ENCODE results near the gene LRRC72. TPM values are rescaled to one million over a fixed set of nuclear protein-coding genes. Genes with fewer than 3 reads are reported as not detected.
"Not testable (repeated sequence)": the region's sequence is repeated elsewhere in the genome, so short reads cannot be mapped to it uniquely, and the experiment has no call there.

The LRRC72 gene
- total RNA-seq, 1 experiment from 2014 or later = not detected

- no peak for DNase-seq (ENCODE audit: low spot score)
Observed at GRCh38 chr7:16579216-16579615, 52.6 kb downstream of the LRRC72 start.

GRCh38 chr7:16581286-16581685 is 54.7 kb downstream of the LRRC72 start:
- no peak for DNase-seq (ENCODE audit: low spot score)

GRCh38 chr7:16583834-16584233 is 57.2 kb downstream of the LRRC72 start:
- no peak for DNase-seq (ENCODE audit: low spot score)

GRCh38 chr7:16585540-16585939 is 58.9 kb downstream of the LRRC72 start:
- DNase-seq (ENCODE audit: low spot score) = no peak

DNA sequence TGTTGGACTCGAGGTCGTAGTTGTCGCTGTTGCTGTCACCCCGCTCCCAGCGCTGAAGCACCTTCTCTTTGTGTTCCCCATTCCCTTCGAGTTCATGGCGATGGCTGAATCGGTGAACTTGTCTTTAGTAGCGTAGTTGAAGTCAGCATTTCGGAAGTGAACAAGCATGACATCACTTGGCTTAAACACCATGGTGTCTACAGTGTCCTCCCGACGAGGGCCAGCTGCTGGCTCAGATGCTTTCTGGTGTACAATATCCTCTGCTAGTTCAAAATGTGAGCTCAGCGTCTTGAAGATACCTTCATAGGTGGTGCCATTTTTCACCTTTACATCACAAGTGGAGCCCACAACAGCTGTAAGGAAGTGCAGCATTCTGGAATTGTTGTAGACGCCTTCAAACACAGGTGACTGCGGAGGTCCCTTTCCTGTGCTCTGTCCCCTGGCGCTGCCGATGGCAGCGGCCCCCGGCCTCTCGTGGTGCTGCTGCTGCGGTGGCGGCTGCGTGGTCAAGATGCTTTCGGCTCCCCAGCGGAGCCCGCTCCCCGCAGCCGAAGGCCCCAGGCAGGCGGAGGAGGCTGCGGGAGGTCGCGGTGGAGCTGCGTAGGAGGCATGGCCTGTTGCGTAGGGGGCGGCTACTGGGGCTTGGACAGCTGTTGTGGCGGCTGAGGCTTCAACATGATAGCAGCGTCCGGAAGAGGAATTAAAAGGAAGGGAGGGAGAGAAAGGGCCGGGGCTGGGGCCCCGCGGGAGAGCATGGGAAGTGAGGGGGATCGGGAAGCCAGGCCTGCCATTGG is 59.7 kb downstream of the LRRC72 start:
- DNase-seq (ENCODE audit: low spot score) = no peak

DNA sequence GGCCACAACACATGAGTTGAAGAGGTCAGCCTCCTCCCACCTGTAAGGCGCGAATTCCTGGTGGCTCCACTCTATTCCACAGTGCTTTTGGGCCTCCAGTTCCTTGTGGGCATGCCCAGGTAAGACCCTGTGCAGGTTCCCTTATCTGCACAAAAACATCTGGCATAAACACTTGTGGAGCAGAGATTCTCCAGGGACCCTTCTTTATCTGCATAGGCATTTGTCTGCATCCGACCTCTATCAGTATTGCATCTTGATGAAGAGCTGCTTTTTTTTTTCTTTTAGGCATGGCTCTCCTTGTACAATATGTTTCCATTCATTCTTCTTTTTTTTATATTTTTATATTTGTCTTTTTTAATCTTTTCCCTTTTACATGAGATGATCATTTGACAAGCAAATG is 60.5 kb downstream of the LRRC72 start:
- no peak for DNase-seq (ENCODE audit: low spot score)

DNA sequence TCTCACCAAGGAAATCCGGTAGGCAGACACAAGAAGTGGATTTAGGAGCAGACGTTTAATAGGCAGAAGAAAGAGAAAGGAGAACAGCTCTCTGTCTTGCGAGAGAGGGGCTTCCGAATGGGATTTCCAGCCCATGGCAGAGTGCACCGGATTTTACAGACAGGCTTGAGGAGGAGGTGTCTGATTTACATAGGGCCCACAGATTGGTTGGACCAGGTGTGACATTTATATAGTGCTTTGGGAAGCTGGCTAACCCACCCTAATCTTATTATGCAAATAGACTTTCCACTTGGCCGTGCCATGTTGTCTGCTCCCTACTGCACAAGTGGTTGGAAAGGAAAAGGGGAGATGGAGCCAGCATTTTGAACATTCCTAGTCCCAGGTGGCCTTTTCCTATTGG is 61.2 kb downstream of the LRRC72 start:
- no peak for DNase-seq (ENCODE audit: low spot score)

DNA sequence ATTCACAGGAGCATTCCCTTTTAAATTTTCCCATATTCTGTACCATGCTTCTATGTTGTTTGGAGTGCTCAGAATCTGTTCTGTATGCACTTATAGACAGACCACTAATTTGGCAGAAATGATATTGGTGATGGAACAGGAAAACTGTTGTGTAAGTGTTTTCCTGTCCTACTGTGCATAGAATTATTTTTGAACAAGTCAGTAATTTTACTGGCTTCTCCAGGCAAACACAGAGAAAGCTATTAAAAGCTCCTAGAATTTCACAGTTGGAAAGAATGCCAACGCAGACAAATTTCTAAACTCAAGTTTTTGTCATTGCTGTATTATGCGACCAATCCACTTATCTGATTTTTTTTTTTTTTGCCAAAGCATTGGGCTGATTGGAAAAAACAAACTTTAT is 63.3 kb downstream of the LRRC72 start:
- DNase-seq (ENCODE audit: low spot score) = no peak

GRCh38 chr7:16590424-16590823 is 63.8 kb downstream of the LRRC72 start:
- no peak for DNase-seq (ENCODE audit: low spot score)

DNA sequence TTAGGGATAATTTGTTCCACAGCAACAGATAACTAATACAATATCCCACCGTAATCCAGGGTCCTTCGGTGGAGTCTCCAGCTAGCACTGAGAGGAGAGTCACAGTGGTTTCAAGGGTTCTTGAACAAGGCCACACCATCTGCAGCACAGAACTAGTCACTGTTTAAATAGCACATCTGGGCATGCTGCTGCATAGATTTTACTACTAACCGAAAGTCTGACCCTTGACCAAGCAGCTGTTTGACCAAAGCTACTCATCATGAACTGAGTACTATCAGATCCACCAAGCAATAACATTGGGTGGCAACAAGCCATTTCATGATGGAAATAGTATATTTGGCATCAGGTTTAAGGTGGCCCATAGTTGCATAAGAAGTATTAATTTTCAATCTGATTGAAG is 65.8 kb downstream of the LRRC72 start:
- DNase-seq (ENCODE audit: low spot score) = no peak

- no peak for DNase-seq (ENCODE audit: low spot score)
Observed at GRCh38 chr7:16594061-16594460, 67.4 kb downstream of the LRRC72 start.

- no peak for DNase-seq (ENCODE audit: low spot score)
Observed at GRCh38 chr7:16594676-16595075, 68.1 kb downstream of the LRRC72 start.

DNA sequence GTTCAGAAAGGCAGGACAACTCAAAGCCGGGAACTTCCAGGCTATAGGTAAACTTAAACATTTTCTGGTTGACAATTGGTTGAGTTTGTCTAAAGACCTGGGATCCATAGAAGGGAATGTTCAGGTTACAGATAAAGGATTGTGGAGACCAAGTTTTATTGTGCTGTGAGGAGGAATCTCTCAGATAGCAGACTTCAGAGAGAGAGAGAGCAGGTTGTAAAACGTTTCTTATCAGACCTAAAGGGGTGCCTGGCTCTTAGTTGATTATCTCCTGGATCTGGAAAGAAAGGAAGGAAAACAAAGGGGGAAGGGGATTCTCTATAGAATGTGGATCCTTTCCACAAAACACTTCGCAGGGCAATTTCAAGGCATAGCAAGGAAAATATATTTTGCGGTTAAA is 69.0 kb downstream of the LRRC72 start:
- DNase-seq (ENCODE audit: low spot score) = not testable (repeated sequence)

- DNase-seq (ENCODE audit: low spot score) = no peak
Observed at GRCh38 chr7:16598015-16598414, 71.4 kb downstream of the LRRC72 start.

GRCh38 chr7:16599860-16600259 is 73.2 kb downstream of the LRRC72 start:
- no peak for DNase-seq (ENCODE audit: low spot score)

GRCh38 chr7:16603633-16604032 is 77.0 kb downstream of the LRRC72 start:
- no peak for DNase-seq (ENCODE audit: low spot score)

- DNase-seq (ENCODE audit: low spot score) = no peak
Observed at GRCh38 chr7:16604054-16604453, 77.4 kb downstream of the LRRC72 start.

GRCh38 chr7:16606704-16607103 is 80.1 kb downstream of the LRRC72 start:
- DNase-seq (ENCODE audit: low spot score) = no peak

DNA sequence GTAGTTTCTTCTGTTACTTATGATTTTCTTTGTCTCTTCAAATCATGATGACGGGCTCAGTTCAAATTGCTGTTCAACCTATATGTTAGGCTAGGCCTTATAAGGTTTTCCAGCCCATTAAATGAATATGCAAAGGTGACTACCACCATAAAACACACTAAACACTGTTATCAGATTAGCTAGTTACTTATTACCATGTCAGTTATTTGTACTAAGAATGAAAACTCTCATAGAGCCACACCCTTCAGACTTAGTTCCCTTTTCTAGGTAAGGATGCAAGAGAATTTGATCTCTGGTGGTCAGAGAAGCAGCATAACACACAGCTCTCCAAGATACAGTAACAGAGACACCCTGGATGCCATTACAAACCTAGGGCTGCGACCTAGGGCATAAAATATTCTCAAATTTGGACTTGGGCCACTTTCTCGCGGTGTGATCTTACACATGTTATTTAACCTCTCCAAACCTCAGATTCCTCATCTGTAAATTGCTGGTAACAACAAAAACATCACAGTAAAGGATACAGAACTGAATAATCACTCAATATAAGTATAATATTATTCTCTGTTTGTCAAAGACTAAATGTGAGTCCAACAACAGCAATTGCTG is 83.3 kb downstream of the LRRC72 start:
- DNase-seq (ENCODE audit: low spot score) = no peak

DNA sequence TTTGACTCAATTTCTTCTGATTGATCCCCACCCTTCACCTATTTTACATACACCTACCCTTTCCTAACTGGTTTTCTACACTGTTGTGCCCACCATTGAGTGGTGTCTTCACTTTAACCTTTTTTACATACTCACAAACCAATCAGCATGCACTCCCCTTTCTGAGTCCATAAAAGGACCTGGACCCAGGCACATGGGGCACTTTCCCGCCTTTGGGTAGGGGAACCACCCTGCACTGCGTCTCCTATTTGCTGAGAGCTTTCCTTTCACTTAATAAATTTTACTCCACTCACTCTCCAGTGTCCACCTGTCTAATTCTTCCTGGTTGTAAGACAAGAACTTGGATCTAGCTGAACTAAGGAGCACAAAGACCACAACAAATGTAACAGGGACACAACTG is 85.1 kb downstream of the LRRC72 start:
- DNase-seq (ENCODE audit: low spot score) = no peak

DNA sequence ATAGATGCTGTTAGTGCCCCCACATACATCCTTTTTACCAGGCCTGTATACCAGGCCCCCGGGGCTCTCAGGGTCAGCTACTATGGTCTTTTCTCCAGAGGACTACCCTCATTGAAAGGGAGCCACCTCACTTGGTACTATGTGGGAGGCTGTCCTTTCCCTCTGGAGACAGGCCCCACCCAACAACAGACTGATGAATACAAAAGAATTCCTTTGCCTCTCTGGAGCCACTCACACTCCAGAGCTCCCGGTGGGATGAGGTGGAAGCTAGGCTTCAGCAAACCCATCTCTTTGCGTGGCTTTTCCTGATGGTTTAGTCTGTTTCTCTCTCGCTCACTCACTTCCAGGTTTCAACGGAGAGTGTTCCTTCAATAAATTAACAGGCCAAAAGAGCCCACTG is 88.6 kb downstream of the LRRC72 start:
- DNase-seq (ENCODE audit: low spot score) = no peak

DNA sequence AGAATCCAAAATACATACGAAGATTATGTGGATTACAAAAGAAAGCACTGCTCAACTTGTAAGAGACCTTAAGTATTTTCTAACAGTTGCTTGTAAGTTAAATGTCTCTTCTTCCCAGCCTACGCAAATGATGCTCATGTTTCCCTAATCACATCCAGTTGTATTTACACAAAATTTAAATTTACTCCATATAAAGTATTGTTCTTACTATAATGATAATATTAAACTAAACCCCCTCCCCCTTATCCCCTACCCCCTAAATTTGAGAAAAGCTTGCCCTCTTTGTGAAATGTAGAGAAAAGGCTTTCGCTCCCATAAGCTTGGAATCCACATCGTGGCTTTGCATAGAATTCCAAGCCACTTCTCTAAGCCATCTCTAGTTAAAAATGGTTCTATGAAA is 89.5 kb downstream of the LRRC72 start:
- DNase-seq (ENCODE audit: low spot score) = no peak

- DNase-seq (ENCODE audit: low spot score) = no peak
Observed at GRCh38 chr7:16616542-16616941, 89.9 kb downstream of the LRRC72 start.

GRCh38 chr7:16619979-16620408 is 93.4 kb downstream of the LRRC72 start:
- DNase-seq (ENCODE audit: low spot score) = no peak
